ENCODE measurements around the gene ZNF619.

GRCh38 chr3:40499952-40500351 lies 23.0 kb downstream of the ZNF619 start:
- TF ChIP-seq ZBTB2 (IDR thresholded peaks at IDR 0.05) (no peak), RBM14 (IDR thresholded peaks at IDR 0.05; ENCODE audit: borderline replicate concordance, insufficient read depth, low read depth, low read length) (no peak)

Data from K562 (cell line).